Gastroesophageal sphincter (tissue), 4 donors: Measurements from ENCODE around the gene MOGAT2. TPM values are rescaled to one million over a fixed set of nuclear protein-coding genes. Genes with fewer than 3 reads are reported as not detected.

Source experiments
- ATAC-seq: fragments of 150-250 bp; one replicate; pipeline ENCODE4 v1.9.1; 2016; ENCODE audit warnings: mild to moderate bottlenecking, moderate library complexity
- H3K27ac ChIP-seq, 4 donors: fragments of 200-600 bp; sonication (generic) in 3 of 4; 1 replicate in 3 of 4; 2 replicates in 1 of 4; pipeline ENCODE4 v1.5.1; 2016 to 2019
- H3K27me3 ChIP-seq: fragments of 200-600 bp; sonication (generic); one replicate; pipeline ENCODE4 v1.5.1; 2019
- H3K36me3 ChIP-seq, 2 donors: fragments of 200-600 bp; sonication (generic); one replicate each; pipeline ENCODE4 v1.5.1; 2019; ENCODE audit warnings: control low read depth in 1 of 2
- H3K4me1 ChIP-seq, 3 donors: fragments of 200-600 bp; sonication (generic); 1 replicate in 2 of 3; 2 replicates in 1 of 3; pipeline ENCODE4 v1.5.1; 2016 to 2019; ENCODE audit warnings: control low read depth in 2 of 3
- H3K4me3 ChIP-seq, 2 donors: fragments of 200-600 bp; sonication (generic); one replicate each; pipeline ENCODE4 v1.5.1; 2019; ENCODE audit warnings: mild to moderate bottlenecking in 1 of 2, moderate library complexity in 1 of 2
- H3K9me3 ChIP-seq, 3 donors: fragments of 200-600 bp; sonication (generic); one replicate each; pipeline ENCODE4 v1.5.1; 2017 to 2019; ENCODE audit warnings: control low read depth in 2 of 3
- EP300 ChIP-seq: sonication (generic); formaldehyde crosslinking; IDR thresholded peaks from one replicate; pipeline ENCODE4 v1.6.1; 2017; ENCODE audit warnings: antibody characterized with exemption, mild to moderate bottlenecking
- POLR2A ChIP-seq, 2 donors: fragments of 450-650 bp; IDR thresholded peaks; one replicate each; pipeline ENCODE4 v1.6.1; 2017; ENCODE audit warnings: antibody characterized with exemption in 2 of 2, mild to moderate bottlenecking in 2 of 2, moderate library complexity in 1 of 2
- POLR2AphosphoS5 ChIP-seq: sonication (generic); formaldehyde crosslinking; IDR thresholded peaks from one replicate; pipeline ENCODE4 v1.6.1; 2017; ENCODE audit warnings: antibody characterized with exemption
- WGBS, 2 donors: methylation state at CpG; one replicate each; pipeline ENCODE4 v1.1.5; 2018; ENCODE audit warnings: low coverage in 1 of 2; 5-methylcytosine and 5-hydroxymethylcytosine counted together
- total RNA-seq, 4 donors: library from RNA; depleted of rRNA; stranded (reverse); fragments of >200 nt; gene quantifications; one replicate each; pipeline ENCODE4 v1.1.0, GENCODE V29; 2016
- TF ChIP-seq, protein P1 (sequence below), 4 experiments: fragments of 200-600 bp in 2 of 4; fragments of 450-650 bp in 2 of 4; sonication (generic) in 1 of 4; IDR thresholded peaks; one replicate each; pipeline ENCODE4 v1.5.1; 2017 to 2019; ENCODE audit warnings: antibody characterized with exemption in 4 of 4, mild to moderate bottlenecking in 2 of 4, moderate library complexity in 2 of 4

Gene MOGAT2
- under 1 TPM in 1 of 4 donors, not detected in 3; 0.30 TPM for total RNA-seq

DNA sequence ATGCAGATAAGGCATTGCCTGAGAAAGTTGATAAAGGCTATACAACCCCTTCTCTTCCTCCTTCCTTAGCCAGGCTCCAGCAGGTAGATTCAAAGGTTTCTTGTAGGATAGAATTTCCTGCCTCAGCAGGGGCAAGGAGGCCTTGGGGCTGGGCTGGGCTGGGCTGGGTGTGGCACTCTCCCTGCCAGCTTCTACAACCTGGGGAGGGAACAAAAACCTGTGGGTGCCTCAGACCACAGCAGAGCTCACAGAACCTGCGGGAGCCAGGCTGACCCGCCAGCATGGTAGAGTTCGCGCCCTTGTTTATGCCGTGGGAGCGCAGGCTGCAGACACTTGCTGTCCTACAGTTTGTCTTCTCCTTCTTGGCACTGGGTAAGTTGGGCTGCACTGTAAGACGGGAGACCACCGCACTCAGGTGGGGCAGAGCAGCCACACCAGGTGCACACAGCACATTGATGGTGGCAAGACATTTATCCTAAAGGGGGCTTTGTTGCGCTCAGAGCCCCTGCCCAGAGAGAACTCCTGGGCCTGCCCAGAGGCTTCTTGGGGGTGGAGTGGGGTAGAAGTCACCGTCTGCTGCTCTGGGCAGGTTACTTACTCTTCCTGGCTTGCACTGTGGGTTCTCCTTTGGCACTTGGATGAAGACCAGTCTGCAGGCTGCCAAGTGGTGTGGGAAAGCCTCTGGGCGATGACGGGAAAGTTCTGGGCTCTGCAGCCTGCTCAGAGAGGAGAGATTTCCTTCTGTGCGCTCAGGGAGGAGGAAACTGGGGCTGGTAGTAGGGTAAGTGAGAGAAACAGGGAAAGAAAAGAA, at the start of gene MOGAT2:
TSS of gene MOGAT2 (plus strand) at position 231 of the 811 bp plus-strand sequence. CDS start at position 282, 51 bp downstream.
- H3K27ac ChIP-seq: no peak within 1 kb of the TSS
- no peak for ATAC-seq

DNA sequence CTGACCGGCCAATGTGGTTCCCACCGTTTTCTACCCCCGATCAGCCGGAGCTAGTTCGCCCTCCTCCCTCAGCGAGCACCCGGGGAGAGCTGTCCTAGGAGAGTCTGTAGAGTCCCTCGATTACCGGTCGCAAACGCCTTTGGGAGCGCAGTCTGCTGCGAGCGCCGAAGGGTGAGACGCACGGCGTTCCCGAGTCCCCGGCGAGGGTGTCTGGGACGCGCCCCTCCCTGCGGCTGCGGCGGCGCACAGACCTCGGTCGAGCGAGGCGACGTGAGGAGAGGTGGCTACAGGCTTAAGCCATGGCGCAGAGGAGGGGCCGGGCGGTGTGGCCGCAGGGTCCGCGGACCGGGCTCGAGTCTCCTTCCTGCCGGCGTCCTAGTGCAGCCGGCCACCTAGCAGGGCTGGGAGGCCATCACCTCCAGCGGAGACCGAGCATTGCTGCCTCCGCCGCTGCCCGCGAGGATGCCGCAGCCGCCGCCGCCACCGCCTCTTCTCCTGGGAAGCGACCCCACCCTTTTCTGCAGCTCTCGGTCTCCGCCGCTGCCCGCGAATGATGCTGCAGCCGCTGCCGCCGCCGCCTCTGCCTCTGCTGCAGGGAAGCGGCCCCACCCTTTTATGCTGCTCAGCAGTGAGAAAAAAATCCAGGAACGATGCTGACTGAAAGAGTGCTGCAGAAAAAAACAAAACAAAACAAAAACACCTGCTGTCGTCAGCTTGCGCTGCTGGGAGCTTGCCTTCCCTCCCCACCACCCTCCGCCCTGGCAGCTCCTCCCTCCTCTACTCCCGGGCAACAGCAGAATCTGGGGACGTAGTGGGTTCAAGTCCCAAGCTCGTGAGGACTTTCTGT, 49.0 kb upstream of the MOGAT2 start, which contains the start of gene MAP6:
TSS of gene MAP6 (minus strand) at position 588 of the 847 bp plus-strand sequence. CDS start 669 bp downstream, outside the sequence.
- WGBS, 2 donors: 0 to 10% methylated on average over 4 to 8 of the region's 72 CpGs

More for the DNA sequence above, at the start of gene MOGAT2:
- Histone ChIP-seq H3K27me3 (no peaks in the 10 kb centered on the region), H3K9me3 (no peaks in the 10 kb centered on the region), H3K36me3 (no peaks in the 10 kb centered on the region), H3K4me3 (no peak within 1 kb of the TSS), H3K4me1 (no peaks in the 10 kb centered on the region)
- no CpG with 5 or more reads among the region's 13 CpGs for WGBS, 2 donors
- TF ChIP-seq EP300 (no peak), POLR2AphosphoS5 (no peak), POLR2A (IDR thresholded peaks at IDR 0.05) (no peak)
- TF ChIP-seq, protein P1, sequence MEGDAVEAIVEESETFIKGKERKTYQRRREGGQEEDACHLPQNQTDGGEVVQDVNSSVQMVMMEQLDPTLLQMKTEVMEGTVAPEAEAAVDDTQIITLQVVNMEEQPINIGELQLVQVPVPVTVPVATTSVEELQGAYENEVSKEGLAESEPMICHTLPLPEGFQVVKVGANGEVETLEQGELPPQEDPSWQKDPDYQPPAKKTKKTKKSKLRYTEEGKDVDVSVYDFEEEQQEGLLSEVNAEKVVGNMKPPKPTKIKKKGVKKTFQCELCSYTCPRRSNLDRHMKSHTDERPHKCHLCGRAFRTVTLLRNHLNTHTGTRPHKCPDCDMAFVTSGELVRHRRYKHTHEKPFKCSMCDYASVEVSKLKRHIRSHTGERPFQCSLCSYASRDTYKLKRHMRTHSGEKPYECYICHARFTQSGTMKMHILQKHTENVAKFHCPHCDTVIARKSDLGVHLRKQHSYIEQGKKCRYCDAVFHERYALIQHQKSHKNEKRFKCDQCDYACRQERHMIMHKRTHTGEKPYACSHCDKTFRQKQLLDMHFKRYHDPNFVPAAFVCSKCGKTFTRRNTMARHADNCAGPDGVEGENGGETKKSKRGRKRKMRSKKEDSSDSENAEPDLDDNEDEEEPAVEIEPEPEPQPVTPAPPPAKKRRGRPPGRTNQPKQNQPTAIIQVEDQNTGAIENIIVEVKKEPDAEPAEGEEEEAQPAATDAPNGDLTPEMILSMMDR (IDR thresholded peaks at IDR 0.05): no peak

DNA sequence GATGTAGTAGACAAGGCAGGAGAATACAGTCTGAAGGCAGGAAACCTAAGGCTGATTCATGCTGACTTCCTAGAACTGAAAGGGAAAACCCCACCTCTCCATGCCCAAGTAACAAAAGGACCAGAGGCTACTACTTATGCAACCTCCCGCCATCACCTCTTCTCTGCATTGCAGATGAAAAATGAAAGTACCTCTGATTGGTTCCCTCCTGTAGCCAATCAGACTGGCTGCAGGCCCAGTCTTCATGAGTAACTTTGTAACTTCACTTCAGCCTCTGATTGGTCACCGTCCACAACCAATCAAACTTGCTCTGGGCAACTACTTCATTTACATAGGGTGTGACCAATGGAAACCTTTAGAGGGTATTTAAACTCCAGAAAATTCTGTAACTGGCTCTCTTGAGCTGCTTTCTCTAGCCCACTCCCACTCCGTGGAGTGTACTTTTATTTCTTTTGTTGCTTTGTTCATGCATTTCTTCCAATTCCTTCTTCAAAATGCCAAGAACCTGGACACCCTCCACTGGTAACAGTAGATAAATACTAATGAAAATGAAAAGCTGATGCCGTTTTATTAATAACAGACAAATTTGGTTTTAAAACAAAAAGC, 43.6 kb upstream of the MOGAT2 start:
- ATAC-seq: no peak
- TF ChIP-seq EP300 (no peak), POLR2AphosphoS5 (no peak), POLR2A (IDR thresholded peaks at IDR 0.05) (no peak)
- TF ChIP-seq, protein P1 (IDR thresholded peaks at IDR 0.05): no peak
- Histone ChIP-seq H3K36me3 (no peaks in the 10 kb centered on the region), H3K4me1 (peaks cover 0 to 3% (median 0%) of the 10 kb centered on the region in 3 donors), H3K9me3 (no peaks in the 10 kb centered on the region), H3K27ac (no peak overlapping the region), H3K4me3 (no peak overlapping the region), H3K27me3 (peaks cover 8% of the 10 kb centered on the region)
- 87 to 91% methylated on average over 3 to 4 of the region's 4 CpGs for WGBS, 2 donors

More for the DNA sequence above, 49.0 kb upstream of the MOGAT2 start, which contains the start of gene MAP6:
- Histone ChIP-seq H3K4me3 (peak within 1 kb of the TSS; percentile 40 to 71), H3K4me1 (peaks cover 0 to 34% (median 7%) of the 10 kb centered on the region in 3 donors), H3K36me3 (no peaks in the 10 kb centered on the region), H3K27ac (peak within 1 kb of the TSS in 3 of 4 donors; percentile 65 to 85 (median 81)), H3K9me3 (no peaks in the 10 kb centered on the region), H3K27me3 (peaks cover 7% of the 10 kb centered on the region)
- TF ChIP-seq POLR2A (IDR thresholded peaks at IDR 0.05) (no peak), POLR2AphosphoS5 (no peak), EP300 (no peak)
- TF ChIP-seq, protein P1 (IDR thresholded peaks at IDR 0.05): peak in 1 of 4 experiments; percentile 16
- peak; percentile 49 for ATAC-seq

DNA sequence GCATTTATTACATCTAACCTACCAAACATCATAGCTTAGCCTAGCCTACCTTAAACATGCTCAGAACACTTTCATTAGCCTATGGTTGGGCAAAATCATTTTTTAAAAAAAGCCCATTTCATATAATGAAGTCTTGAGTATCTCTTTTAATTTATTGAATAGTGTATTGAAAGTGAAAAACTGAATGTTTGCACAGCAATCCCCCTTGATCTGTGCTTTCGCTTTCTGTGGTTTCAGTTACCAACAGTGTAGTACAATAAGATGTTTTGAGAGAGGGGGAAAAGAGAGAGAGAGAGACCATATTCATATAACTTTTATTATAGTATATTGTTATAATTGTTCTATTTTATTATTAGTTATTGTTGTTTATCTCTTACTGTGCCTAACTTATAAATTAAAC, 40.4 kb upstream of the MOGAT2 start:
- no peak for ATAC-seq
- Histone ChIP-seq H3K27me3 (peaks cover 21% of the 10 kb centered on the region), H3K4me1 (no peaks in the 10 kb centered on the region), H3K36me3 (no peaks in the 10 kb centered on the region), H3K4me3 (no peak overlapping the region), H3K9me3 (no peaks in the 10 kb centered on the region), H3K27ac (no peak overlapping the region)
- TF ChIP-seq, protein P1 (IDR thresholded peaks at IDR 0.05): no peak
- TF ChIP-seq POLR2A (IDR thresholded peaks at IDR 0.05): no peak
- TF ChIP-seq POLR2AphosphoS5: no peak
- TF ChIP-seq EP300: no peak
- whole genome bisulfite sequencing, 2 donors: 100% methylated on average over 1 of the region's 1 CpG
